Thoracic aorta (tissue), 2 donors: ENCODE results near the gene GPC5. TPM values are rescaled to one million over a fixed set of nuclear protein-coding genes. Genes with fewer than 3 reads are reported as not detected.
"Not testable (repeated sequence)": the region's sequence is repeated elsewhere in the genome, so short reads cannot be mapped to it uniquely, and the experiment has no call there.

Experiments used
- ATAC-seq: fragments of 150-250 bp; one replicate; pipeline ENCODE4 v1.8.0; 2017; ENCODE audit warnings: low read depth; ENCODE audit not compliant: insufficient number of reproducible peaks, low FRiP score
- DNase-seq: peaks from one replicate; pipeline ENCODE4 v3.0.0-alpha.2; 2020; ENCODE audit warnings: low spot score
- H3K27ac ChIP-seq, 2 donors: fragments of 200-600 bp; sonication (generic); 1 replicate in 1 of 2; 2 replicates in 1 of 2; pipeline ENCODE4 v1.5.1; 2016; ENCODE audit warnings: mild to moderate bottlenecking in 2 of 2, moderate library complexity in 2 of 2
- H3K27me3 ChIP-seq: fragments of 200-600 bp; sonication (generic); replicated peaks from 2 replicates; pipeline ENCODE4 v1.6.0; 2016; ENCODE audit warnings: mild to moderate bottlenecking; ENCODE audit not compliant: insufficient read depth
- H3K36me3 ChIP-seq: fragments of 200-600 bp; sonication (generic); one replicate; pipeline ENCODE4 v1.5.1; 2016
- H3K4me1 ChIP-seq, 2 donors: fragments of 200-600 bp; sonication (generic); 1 replicate in 1 of 2; 2 replicates in 1 of 2; pipeline versions ENCODE4 v1.5.1 to v1.6.0; 2016; ENCODE audit warnings: low read depth in 2 of 2, mild to moderate bottlenecking in 1 of 2; ENCODE audit not compliant: control insufficient read depth in 1 of 2
- H3K4me3 ChIP-seq: fragments of 200-600 bp; sonication (generic); 2 replicates; pipeline ENCODE4 v1.5.1; 2016; ENCODE audit warnings: mild to moderate bottlenecking
- H3K9me3 ChIP-seq: fragments of 200-600 bp; sonication (generic); 2 replicates; pipeline ENCODE4 v1.5.1; 2016
- total RNA-seq, 2 donors: library from RNA; depleted of rRNA; stranded (reverse); fragments of >200 nt; gene quantifications; one replicate each; pipeline versions ENCODE4 v1.1.0 to v1.2.3, GENCODE V29; 2016
- TF ChIP-seq, protein P1 (sequence below): fragments of 200-600 bp; sonication (generic); IDR thresholded peaks from one replicate; pipeline ENCODE4 v1.5.1; 2019; ENCODE audit warnings: antibody characterized with exemption

GPC5 gene
- total RNA-seq, 2 donors from 2014 or later: 3.3 TPM; not detected in 1

GRCh38 chr13:92510416-92510815 lies 1112.0 kb downstream of the GPC5 start:
- Histone ChIP-seq H3K27me3 (no peaks in the 10 kb centered on the region), H3K36me3 (no peaks in the 10 kb centered on the region), H3K4me1 (no peaks in the 10 kb centered on the region), H3K27ac (no peak overlapping the region), H3K9me3 (no peaks in the 10 kb centered on the region), H3K4me3 (no peak overlapping the region)
- TF ChIP-seq, protein P1, sequence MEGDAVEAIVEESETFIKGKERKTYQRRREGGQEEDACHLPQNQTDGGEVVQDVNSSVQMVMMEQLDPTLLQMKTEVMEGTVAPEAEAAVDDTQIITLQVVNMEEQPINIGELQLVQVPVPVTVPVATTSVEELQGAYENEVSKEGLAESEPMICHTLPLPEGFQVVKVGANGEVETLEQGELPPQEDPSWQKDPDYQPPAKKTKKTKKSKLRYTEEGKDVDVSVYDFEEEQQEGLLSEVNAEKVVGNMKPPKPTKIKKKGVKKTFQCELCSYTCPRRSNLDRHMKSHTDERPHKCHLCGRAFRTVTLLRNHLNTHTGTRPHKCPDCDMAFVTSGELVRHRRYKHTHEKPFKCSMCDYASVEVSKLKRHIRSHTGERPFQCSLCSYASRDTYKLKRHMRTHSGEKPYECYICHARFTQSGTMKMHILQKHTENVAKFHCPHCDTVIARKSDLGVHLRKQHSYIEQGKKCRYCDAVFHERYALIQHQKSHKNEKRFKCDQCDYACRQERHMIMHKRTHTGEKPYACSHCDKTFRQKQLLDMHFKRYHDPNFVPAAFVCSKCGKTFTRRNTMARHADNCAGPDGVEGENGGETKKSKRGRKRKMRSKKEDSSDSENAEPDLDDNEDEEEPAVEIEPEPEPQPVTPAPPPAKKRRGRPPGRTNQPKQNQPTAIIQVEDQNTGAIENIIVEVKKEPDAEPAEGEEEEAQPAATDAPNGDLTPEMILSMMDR: no peak
- DNase-seq: no peak
- ATAC-seq: no peak

DNA sequence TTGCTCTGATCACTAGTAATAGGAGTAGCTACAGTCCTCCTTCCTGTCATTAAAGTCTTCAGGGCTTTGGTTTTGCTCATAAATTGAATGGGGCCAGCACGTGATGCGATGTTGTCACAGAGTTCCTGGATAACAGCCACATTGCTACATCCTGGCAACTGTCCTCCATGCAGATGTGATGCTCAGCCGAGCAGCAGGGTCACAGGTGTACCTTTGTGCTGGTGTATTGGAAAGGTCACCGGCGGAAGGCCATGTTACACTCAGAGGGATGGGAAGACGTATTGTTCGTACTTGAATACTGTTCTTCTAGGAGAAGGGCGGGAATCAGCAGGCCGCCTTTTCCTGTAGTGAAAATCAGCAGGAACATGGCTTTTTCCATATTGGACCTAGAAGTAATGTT lies 1114.4 kb downstream of the GPC5 start:
- TF ChIP-seq, protein P1: no peak
- ATAC-seq: no peak
- no peak overlapping the region for H3K27ac ChIP-seq
- no peaks in the 10 kb centered on the region for H3K4me1 ChIP-seq
- no peaks in the 10 kb centered on the region for H3K27me3 ChIP-seq
- no peaks in the 10 kb centered on the region for H3K36me3 ChIP-seq
- no peak for DNase-seq
- H3K9me3 ChIP-seq: no peaks in the 10 kb centered on the region
- no peak overlapping the region for H3K4me3 ChIP-seq

DNA sequence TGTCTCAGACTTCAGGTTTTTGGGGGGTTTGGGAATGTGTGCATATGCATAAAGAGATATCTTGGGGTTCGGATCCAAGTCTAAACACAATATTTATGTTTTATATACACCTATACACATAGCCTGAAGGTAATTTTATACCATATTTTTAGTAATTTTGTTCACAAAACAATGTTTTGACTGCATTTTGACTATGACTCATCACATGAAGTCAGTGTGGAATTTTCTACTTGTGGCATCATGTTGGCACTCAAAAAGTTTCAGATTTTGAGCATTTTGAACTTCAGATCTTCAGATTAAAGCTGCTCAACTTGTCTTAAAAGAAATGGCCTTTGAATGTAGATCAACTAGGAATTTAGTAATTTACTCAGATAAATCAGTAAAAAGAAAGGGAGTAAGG lies 1115.3 kb downstream of the GPC5 start:
- H3K36me3 ChIP-seq: no peaks in the 10 kb centered on the region
- TF ChIP-seq, protein P1: no peak
- H3K4me3 ChIP-seq: no peak overlapping the region
- no peaks in the 10 kb centered on the region for H3K27me3 ChIP-seq
- H3K9me3 ChIP-seq: no peaks in the 10 kb centered on the region
- ATAC-seq: no peak
- no peak for DNase-seq
- no peaks in the 10 kb centered on the region for H3K4me1 ChIP-seq
- H3K27ac ChIP-seq: no peak overlapping the region

GRCh38 chr13:92514420-92515125 lies 1116.2 kb downstream of the GPC5 start:
- TF ChIP-seq, protein P1: no peak
- Histone ChIP-seq H3K4me3 (no peak overlapping the region), H3K36me3 (no peaks in the 10 kb centered on the region), H3K4me1 (no peaks in the 10 kb centered on the region), H3K9me3 (no peaks in the 10 kb centered on the region), H3K27ac (no peak overlapping the region), H3K27me3 (no peaks in the 10 kb centered on the region)
- ATAC-seq: no peak
- no peak for DNase-seq

DNA sequence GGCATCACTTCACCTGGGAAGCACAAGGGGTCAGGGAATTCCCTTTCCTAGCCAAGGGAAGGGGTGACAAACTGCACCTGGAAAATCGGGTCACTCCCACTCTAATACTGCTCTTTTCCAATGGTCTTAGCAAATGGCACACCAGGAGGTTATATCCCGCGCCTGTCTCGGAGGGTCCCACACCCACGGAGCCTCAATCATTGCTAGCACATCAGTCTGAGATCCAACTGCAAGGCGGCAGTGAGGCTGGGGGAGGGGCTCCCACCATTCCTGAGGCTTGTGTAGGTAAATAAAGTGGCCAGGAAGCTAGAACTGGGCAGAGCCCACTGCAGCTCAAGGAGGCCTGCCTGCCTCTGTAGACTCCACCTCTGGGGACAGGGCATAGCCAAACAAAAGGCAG lies 1118.5 kb downstream of the GPC5 start:
- ATAC-seq, H3K4me3 ChIP-seq, H3K9me3 ChIP-seq, H3K36me3 ChIP-seq, H3K27me3 ChIP-seq, DNase-seq, H3K27ac ChIP-seq, H3K4me1 ChIP-seq: not testable (repeated sequence)

DNA sequence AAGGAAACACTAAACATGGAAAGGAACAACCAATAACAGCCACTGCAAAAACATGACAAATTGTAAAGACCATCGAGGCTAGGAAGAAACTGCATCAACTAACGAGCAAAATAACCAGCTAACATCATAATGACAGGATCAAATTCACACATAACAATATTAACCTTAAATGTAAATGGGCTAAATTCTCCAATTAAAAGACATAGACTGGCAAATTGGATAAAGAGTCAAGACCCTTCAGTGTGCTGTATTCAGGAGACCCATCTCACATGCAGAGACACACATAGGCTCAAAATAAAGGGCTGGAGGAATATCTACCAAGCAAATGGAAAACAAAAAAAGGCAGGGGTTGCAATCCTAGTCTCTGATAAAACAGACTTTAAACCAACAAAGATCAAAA lies 1120.2 kb downstream of the GPC5 start:
- ATAC-seq, H3K4me3 ChIP-seq, DNase-seq, H3K9me3 ChIP-seq, H3K27ac ChIP-seq, H3K4me1 ChIP-seq, H3K36me3 ChIP-seq, H3K27me3 ChIP-seq: not testable (repeated sequence)
